Measurements from ENCODE around the gene PTPRH. TPM values are rescaled to one million over a fixed set of nuclear protein-coding genes. Genes with fewer than 3 reads are reported as not detected.

The PTPRH gene
- total and polyA plus RNA-seq, 9 of the 15 experiments (the other 6 are each of a cell fraction or from before 2014, with no cell fraction given): 0.87 to 34.3 (median 22.7) TPM

DNA sequence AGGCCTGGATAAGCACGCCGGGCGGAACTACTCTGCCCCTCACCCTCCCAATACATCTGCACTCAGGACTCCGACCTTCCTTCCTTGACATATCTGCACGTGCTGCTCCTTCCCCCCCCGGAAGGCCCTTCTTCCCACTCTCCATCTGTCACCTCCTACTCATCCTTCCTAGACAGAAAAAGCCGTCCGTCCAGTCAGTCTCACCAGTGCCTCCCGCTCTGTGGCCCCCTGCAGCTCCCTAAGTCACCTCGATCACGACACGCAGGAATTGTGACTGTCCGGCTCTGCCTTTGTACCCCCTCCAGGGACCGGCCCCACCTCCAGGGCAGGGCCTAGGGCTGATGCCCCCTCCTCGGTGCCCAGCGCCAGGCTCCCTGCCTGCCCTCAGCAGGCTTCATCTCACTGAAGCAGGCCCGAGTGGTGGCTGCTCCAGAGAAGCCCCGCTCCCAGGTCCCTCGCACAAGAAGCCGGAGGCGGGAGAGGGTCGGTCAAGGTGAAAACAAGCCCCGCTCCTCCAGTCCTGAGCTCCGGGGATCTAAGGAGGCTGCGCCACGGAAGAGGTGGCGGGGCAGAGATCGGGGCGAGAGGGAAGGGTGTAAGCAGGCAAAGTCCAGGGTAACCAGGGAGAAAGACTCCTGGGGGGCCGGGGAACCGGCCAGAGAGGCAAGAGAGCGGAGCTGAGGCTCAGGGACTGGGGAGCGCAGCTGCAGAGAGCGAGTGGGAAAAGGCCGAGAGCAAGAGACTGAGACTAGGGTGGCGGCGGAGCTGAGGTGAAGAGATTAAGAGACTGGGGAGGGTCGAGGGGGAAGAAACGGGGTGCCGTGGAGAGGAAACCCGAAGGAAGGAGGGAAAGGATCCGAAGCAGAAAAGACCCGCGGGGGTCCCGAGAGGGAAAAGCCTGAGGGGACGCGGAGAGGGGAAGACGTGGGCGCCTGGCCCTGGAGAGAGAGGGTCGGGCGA, 48.4 kb upstream of the PTPRH start (continued):
- TF ChIP-seq NUFIP1 (IDR thresholded peaks at IDR 0.05; ENCODE audit: partially characterized antibody): no peak
- TF ChIP-seq, protein P1, sequence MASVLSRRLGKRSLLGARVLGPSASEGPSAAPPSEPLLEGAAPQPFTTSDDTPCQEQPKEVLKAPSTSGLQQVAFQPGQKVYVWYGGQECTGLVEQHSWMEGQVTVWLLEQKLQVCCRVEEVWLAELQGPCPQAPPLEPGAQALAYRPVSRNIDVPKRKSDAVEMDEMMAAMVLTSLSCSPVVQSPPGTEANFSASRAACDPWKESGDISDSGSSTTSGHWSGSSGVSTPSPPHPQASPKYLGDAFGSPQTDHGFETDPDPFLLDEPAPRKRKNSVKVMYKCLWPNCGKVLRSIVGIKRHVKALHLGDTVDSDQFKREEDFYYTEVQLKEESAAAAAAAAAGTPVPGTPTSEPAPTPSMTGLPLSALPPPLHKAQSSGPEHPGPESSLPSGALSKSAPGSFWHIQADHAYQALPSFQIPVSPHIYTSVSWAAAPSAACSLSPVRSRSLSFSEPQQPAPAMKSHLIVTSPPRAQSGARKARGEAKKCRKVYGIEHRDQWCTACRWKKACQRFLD (CRISPR knock-in tag; IDR thresholded peaks at IDR 0.05): no peak
- no peak for TF ChIP-seq ZNF140 (CRISPR knock-in tag; IDR thresholded peaks at IDR 0.05)
- no peak for TF ChIP-seq CBX5 (IDR thresholded peaks at IDR 0.05; ENCODE audit: borderline replicate concordance, low read depth)
- no peak for TF ChIP-seq ZNF79 (CRISPR knock-in tag; IDR thresholded peaks at IDR 0.05; ENCODE audit: low read depth)
- TF ChIP-seq, protein P2, sequence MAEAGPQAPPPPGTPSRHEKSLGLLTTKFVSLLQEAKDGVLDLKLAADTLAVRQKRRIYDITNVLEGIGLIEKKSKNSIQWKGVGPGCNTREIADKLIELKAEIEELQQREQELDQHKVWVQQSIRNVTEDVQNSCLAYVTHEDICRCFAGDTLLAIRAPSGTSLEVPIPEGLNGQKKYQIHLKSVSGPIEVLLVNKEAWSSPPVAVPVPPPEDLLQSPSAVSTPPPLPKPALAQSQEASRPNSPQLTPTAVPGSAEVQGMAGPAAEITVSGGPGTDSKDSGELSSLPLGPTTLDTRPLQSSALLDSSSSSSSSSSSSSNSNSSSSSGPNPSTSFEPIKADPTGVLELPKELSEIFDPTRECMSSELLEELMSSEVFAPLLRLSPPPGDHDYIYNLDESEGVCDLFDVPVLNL (CRISPR knock-in tag; IDR thresholded peaks at IDR 0.05; ENCODE audit: low read depth): no peak
- no peak for TF ChIP-seq MEF2D (tag; conservative IDR thresholded peaks at IDR 0.05; ENCODE audit: low read depth)
- TF ChIP-seq, protein P3, sequence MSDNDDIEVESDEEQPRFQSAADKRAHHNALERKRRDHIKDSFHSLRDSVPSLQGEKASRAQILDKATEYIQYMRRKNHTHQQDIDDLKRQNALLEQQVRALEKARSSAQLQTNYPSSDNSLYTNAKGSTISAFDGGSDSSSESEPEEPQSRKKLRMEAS (CRISPR knock-in tag; IDR thresholded peaks at IDR 0.05): peak; percentile 75
- TF ChIP-seq IFI16 (CRISPR knock-in tag; IDR thresholded peaks at IDR 0.05): no peak
- no peak for TF ChIP-seq SREBF1 (IDR thresholded peaks at IDR 0.05; ENCODE audit: borderline replicate concordance, low read depth, low read length)
- no peak for TF ChIP-seq ESRRA (IDR thresholded peaks at IDR 0.05; ENCODE audit: borderline replicate concordance, low read depth)
- TF ChIP-seq BACH1 (tag; IDR thresholded peaks at IDR 0.05): no peak
- TF ChIP-seq ZNF24 (IDR thresholded peaks at IDR 0.05): no peak
- TF ChIP-seq TEAD4 (IDR thresholded peaks at IDR 0.05; ENCODE audit: low read length): no peak; the same call in 1 of the 2 replicates
- no peak for TF ChIP-seq TEAD4 (CRISPR knock-in tag; IDR thresholded peaks at IDR 0.05; ENCODE audit: borderline replicate concordance)
- TF ChIP-seq MXI1 (IDR thresholded peaks at IDR 0.05; ENCODE audit: low read depth, low read length): peak; percentile 74
- peak; percentile 93 for TF ChIP-seq ZNF316 (IDR thresholded peaks at IDR 0.05)
- TF ChIP-seq, protein P4, sequence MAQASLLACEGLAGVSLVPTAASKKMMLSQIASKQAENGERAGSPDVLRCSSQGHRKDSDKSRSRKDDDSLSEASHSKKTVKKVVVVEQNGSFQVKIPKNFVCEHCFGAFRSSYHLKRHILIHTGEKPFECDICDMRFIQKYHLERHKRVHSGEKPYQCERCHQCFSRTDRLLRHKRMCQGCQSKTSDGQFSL (CRISPR knock-in tag; IDR thresholded peaks at IDR 0.05): peak; percentile 69
- TF ChIP-seq, protein P4 (tag; IDR thresholded peaks at IDR 0.05): peak in 1 of 2 experiments; percentile 74; a peak in 2 of 4 replicates
- TF ChIP-seq RUNX1 (IDR thresholded peaks at IDR 0.05; ENCODE audit: low read depth): no peak
- TF ChIP-seq, protein P5, sequence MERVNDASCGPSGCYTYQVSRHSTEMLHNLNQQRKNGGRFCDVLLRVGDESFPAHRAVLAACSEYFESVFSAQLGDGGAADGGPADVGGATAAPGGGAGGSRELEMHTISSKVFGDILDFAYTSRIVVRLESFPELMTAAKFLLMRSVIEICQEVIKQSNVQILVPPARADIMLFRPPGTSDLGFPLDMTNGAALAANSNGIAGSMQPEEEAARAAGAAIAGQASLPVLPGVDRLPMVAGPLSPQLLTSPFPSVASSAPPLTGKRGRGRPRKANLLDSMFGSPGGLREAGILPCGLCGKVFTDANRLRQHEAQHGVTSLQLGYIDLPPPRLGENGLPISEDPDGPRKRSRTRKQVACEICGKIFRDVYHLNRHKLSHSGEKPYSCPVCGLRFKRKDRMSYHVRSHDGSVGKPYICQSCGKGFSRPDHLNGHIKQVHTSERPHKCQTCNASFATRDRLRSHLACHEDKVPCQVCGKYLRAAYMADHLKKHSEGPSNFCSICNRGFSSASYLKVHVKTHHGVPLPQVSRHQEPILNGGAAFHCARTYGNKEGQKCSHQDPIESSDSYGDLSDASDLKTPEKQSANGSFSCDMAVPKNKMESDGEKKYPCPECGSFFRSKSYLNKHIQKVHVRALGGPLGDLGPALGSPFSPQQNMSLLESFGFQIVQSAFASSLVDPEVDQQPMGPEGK (CRISPR knock-in tag; IDR thresholded peaks at IDR 0.05; ENCODE audit: borderline replicate concordance): no peak
- TF ChIP-seq ZNF274 (IDR thresholded peaks at IDR 0.05; ENCODE audit: borderline replicate concordance, low read depth, low read length): no peak
- TF ChIP-seq SMARCB1 (IDR thresholded peaks at IDR 0.05; ENCODE audit: insufficient read length, low read depth): no peak

All from K562 (cell line).